ENCODE data around the gene HRC.
"Not testable (repeated sequence)": the region's sequence is repeated elsewhere in the genome, so short reads cannot be mapped to it uniquely, and the experiment has no call there.

HRC gene, protein sequence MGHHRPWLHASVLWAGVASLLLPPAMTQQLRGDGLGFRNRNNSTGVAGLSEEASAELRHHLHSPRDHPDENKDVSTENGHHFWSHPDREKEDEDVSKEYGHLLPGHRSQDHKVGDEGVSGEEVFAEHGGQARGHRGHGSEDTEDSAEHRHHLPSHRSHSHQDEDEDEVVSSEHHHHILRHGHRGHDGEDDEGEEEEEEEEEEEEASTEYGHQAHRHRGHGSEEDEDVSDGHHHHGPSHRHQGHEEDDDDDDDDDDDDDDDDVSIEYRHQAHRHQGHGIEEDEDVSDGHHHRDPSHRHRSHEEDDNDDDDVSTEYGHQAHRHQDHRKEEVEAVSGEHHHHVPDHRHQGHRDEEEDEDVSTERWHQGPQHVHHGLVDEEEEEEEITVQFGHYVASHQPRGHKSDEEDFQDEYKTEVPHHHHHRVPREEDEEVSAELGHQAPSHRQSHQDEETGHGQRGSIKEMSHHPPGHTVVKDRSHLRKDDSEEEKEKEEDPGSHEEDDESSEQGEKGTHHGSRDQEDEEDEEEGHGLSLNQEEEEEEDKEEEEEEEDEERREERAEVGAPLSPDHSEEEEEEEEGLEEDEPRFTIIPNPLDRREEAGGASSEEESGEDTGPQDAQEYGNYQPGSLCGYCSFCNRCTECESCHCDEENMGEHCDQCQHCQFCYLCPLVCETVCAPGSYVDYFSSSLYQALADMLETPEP

DNA sequence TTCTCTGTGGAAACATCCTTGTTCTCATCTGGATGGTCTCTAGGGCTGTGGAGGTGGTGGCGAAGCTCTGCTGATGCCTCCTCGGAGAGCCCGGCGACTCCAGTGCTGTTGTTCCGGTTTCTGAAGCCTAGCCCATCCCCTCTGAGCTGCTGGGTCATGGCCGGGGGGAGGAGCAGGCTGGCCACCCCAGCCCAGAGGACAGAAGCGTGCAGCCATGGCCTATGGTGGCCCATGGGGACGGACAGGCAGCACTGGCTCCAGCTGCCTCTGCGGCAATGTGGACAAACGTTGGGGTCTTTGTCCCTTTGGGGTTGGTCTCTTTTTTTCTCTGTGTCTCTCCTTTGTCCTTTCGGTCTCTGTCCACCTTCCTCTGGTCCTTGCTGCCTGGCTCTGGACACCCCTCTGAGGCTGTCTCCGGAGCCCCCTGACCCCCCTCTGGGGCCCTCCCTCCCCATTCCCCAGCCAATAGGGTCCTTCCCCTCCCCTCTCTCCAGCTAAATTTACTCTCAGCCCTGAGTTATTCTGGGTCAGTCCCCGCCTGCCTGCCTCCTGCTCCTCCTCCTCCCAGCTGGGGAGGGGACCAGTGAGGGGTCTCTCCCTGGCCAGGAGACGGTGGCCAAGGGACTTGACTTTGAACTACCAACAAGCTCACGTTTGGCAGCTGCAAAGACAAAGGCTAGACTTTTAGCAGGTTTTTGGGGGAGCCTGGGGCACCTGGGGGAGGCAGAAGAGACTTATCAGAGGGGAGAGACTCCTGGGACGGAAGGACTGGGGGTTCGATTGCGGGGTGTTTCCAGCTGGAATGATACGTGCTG, at the start of gene HRC:
Gene HRC (minus strand): TSS at position 392 of the 815 bp plus-strand sequence. CDS start 159 bp downstream, at position 233.
- no peak for DNase-seq

DNA sequence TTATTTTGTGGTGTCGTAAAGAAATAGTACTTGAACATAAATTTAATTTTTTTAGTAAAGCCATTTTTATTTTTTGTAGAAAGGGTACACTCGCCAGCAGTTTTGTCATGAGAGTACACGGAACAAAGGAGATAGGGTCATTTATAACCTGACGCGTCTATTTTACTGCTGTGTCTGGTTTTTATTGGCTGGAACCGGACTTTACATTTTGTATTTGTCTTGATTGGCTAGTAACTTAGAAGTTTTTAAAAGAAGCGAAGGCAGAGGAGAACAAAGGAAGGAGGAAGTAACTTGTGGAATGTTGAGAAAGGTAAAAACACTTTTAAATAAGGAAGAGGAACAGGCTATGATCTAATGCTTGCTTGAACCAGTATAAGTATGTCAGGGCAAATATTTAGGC, 45.8 kb upstream of the HRC start:
- no peak for DNase-seq

DNA sequence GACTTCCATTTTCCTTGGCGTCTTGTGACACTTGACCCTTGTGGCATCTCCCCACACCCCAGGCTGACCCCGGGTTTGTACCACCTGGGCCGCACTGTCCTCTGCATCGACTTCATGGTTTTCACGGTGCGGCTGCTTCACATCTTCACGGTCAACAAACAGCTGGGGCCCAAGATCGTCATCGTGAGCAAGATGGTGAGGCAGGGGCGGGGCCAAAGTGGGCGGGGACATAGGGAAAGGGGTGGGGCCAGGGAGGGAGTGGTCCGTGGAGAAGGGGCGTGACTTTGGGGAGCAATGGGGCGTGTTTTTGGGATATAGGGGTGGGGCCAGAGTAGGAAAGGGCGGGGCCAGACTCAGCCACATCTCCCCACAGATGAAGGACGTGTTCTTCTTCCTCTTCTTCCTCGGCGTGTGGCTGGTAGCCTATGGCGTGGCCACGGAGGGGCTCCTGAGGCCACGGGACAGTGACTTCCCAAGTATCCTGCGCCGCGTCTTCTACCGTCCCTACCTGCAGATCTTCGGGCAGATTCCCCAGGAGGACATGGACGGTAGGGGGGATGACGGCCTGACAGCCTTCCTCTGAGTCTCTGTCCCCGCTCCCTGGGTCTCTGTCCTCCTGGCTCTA, 45.2 kb upstream of the HRC start:
- DNase-seq = no peak

DNA sequence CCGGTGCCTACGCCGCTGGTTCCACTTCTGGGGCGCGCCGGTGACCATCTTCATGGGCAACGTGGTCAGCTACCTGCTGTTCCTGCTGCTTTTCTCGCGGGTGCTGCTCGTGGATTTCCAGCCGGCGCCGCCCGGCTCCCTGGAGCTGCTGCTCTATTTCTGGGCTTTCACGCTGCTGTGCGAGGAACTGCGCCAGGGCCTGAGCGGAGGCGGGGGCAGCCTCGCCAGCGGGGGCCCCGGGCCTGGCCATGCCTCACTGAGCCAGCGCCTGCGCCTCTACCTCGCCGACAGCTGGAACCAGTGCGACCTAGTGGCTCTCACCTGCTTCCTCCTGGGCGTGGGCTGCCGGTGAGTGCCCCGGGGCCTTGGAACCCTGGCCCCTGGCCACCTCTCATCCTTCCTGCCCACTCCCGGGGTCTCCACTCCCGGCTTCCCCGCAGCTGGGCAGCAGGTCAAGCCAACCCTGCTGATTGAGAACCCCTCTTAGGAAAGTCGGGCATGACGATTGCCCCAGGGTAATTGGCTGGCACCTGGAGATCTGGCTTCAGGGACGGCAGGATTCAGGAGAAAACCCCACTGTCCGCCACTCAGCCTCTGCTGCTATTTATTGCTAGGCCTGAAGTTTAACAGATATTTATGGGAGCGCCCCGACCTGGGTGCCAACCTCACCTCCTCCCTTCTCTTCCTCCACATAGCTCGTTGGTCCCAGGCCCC, 41.5 kb upstream of the HRC start:
- no peak for DNase-seq

DNA sequence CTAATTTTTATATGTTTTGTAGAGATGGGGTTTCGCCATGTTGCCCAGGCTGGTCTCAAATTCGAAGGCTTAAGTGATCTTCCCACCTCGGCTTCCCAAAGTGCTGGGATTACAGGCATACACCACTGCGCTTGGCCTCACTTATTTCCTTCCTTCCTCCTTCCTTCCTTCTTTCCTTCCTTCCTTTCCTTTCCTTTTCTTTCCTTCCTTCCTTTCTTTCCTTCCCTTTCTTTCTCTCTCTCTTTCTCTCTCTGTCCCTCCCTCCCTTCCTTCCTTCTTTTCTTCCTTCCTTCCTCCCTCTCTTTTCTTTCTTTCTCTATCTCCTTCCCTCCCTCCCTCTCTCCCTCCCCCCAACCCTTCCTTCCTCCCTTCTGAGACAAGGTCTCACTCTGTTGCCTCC, 39.2 kb upstream of the HRC start:
- DNase-seq = no peak

DNA sequence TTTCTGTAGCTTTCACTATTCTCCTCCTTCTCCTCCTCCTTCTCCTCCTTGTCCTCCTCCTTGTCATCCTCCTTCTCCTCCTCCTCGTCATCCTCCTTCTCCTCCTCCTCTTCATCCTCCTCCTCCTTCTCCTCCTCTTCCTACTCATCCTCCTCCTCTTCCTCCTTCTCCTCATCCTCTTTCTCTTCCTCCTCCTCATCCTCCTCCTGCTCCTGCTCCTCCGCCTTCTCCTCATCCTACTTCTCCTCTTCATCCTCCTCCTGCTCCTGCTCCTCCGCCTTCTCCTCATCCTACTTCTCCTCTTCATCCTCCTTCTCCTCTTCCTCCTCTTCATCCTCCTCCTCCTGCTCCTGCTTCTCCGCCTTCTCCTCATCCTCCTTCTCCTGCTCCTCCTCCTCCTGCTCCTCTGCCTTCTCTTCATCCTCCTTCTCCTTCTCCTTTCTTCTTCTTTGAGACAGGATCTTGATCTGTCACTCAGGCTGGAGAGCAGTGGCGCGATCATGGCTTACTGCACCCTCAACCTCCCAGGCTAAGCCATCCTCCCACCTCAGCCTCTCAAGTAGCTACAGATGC, 38.7 kb upstream of the HRC start:
- no peak for DNase-seq

DNA sequence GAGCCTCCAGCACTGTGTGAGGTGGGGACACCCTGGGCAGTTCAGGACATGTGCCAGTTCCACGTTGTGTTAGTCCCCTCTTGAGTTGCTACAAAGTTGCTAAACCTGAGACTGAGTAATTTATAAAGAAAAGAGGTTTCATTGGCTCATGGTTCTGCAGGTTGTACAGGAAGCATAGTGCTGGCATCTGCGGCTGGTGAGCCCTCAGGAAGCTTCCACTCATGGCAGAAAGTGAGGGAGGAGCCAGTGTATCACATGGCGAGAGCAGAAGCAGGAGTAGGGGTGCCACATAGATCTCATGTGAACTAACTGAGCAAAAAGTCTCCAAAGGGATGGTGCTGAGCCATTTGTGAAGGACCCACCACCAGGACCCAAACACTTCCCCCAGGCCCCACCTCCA, 35.6 kb upstream of the HRC start:
- no peak for DNase-seq

DNA sequence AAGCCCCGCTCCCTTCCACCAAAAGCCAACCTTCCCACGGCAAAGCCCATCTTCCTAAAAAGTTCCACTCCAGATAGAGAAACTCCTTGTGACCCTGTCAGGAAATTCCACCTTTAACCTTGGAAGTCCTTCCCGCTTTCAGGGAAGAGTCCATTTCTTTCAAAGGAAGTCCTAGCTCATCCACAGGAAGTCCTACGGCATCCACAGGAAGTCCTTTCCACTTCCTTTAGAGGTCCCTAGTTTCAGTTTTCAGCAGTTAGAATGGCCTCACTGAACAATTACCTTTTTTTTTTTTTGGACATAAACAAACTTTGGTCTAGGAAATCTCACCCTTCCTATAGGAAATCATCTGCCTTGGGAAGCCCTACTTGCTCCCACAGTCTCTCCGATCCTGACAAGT, 34.1 kb upstream of the HRC start:
- no peak for DNase-seq

DNA sequence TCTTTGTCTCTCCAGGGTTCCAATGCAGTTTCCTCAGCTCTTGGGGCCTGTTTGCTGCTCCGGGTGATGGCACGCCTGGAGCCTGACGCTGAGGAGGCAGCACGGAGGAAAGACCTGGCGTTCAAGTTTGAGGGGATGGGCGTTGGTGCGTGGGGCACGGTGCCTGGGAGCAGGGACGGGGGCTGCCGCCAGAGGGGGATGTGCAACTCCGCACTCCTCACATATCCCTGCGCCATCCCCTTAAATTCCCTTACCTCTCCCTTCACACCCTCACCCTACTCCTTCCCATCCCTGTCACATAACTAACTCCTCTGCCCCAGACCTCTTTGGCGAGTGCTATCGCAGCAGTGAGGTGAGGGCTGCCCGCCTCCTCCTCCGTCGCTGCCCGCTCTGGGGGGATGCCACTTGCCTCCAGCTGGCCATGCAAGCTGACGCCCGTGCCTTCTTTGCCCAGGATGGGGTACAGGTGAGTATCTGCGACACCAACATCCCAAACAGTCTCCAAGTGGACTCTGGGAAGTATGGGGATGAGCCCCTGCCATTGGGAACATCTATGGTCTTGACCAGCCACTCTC, 33.5 kb upstream of the HRC start:
- DNase-seq = no peak

DNA sequence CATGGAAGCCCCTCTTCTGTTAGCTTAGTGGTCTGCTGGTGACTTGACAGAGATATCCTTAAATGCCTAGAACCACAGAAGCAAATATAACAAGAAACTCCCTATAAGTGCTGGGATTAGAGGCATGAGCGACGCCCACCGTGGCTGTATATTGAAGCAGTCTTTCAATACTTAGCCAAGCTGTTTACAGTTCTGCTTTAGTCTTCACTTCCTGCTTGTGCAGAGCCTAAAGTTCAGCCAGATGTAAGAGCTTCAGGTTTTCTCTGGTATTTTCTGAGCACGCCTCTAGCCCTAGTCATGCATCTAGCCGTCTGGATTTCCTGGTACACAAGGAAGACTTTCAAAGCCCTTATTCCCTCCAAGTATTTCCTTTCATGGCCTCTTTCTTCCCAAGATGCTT, 30.9 kb upstream of the HRC start:
- DNase-seq = no peak

DNA sequence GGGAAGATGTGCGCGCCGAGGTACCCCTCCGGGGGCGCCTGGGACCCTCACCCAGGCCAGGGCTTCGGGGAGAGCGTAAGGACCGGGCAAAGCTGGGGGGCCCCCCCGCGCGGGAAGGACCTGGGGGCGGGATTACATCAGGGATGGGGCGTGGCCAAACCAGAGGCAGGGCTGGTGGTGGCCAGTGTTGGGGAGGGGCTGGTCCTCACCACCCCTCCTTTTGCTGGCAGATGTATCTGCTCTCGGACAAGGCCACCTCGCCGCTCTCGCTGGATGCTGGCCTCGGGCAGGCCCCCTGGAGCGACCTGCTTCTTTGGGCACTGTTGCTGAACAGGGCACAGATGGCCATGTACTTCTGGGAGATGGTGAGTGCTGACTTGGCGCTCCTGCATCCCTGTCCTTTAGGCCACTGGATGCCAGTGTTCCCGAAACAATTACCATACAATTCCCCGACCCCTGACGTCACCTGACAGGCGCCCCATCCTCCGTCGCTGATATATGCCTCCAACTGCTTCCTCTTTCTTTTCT, 27.7 kb upstream of the HRC start:
- DNase-seq = no peak

DNA sequence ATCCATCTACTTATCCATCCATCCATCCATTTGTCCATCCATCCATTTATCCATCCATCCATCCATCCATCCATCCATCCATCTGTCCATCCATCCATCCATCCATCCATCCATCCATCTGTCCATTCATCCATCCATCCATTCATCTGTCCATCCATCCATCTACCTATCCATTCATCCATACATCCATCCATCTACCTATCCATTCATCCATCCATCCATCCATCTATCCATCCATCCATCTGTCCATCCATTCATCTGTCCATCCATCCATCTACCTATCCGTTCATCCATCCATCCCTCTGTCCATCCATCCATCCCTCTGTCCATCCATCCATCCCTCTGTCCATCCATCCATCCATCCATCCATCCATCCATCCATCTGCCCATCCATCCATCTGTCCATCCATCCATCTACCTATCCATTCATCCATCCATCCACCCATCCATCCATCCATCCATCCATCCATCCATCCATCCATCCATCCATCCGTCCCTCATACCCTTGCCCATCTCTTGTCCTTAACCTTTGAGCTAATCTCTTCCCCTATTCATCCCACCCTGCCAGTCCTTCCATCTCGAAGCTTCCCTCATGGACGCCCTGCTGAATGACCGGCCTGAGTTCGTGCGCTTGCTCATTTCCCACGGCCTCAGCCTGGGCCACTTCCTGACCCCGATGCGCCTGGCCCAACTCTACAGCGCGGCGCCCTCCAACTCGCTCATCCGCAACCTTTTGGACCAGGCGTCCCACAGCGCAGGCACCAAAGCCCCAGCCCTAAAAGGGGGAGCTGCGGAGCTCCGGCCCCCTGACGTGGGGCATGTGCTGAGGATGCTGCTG, 27.0 kb upstream of the HRC start:
- DNase-seq = not testable (repeated sequence)

DNA sequence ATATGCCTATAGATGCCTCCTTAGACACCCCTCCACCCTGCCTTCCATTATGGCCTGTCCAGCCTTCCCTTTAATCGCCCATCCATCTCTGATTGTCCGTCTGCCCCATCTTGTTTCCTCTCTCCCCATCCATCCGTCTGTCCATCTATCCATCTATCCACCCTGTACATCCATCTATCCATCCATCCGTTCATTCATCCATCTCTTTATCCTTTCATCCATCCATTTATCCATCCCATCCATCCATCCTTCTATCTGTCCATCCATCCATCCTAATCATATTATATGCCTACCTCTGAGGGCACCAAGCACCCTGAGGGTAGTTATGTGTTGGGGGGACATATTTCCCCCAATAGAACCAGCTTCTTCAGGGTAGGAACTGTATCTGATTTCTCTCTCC, 25.5 kb upstream of the HRC start:
- no peak for DNase-seq

DNA sequence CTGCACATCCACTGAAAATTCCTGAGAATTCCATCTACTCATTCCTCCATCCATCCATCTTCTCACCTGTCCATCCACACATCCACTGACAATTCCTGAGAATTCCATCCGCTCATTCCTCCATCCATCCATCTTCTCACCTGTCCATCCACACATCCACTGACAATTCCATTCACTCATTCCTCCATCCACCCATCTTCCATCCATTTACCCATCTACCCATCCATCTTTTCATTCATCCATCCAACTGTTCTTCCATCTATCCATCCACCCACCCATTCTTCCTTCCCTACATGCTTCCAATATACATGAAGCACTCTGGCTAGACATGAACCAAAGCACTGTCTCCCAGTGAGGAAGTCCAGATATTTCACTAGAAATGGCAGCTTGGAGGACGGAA, 18.0 kb upstream of the HRC start:
- no peak for DNase-seq

DNA sequence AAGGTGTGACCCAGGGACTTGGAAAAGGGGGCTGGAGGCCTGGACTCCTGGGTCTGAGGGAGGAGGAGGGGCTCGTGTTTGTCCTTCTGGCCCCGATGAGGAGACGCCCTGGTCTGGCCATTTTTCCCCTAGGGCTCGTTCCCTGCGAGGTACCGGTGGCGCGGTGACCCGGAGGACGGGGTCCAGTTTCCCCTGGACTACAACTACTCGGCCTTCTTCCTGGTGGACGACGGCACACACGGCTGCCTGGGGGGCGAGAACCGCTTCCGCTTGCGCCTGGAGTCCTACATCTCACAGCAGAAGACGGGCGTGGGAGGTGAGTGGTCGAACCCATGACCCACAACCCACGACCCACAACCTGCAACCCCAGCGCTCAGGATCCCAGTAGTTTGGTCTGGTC, 13.2 kb upstream of the HRC start:
- DNase-seq = no peak

DNA sequence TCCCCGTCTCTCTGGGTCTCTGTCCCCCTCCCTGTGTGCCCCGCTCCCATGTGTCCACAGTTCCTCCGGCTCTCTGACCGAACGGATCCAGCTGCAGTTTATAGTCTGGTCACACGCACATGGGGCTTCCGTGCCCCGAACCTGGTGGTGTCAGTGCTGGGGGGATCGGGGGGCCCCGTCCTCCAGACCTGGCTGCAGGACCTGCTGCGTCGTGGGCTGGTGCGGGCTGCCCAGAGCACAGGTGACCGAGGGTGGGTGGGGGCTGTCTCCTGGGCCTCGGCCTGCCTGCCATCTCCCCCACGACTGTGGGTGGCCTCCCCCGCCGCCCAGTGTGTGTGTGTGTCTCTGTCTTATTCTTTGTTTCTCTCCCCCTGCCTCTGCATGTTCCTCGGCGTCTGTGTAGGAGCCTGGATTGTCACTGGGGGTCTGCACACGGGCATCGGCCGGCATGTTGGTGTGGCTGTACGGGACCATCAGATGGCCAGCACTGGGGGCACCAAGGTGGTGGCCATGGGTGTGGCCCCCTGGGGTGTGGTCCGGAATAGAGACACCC, 12.7 kb upstream of the HRC start:
- DNase-seq = no peak

DNA sequence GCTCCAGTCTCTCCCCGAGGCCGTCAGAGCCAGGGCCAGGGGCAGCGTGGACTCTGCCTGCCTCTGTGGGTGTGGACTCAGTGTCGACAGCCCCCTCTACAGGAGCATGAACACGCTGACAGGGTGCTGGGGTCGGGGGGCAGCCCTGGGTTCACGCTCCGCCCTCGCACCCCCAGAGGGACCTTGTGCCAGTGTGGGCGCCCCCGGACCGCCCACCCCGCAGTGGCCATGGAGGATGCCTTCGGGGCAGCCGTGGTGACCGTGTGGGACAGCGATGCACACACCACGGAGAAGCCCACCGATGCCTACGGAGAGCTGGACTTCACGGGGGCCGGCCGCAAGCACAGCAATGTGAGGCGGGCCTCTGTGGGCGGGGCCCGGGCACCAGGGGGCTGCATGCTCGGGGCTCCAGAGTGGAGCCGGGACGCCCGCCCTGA, 10.7 kb upstream of the HRC start:
- DNase-seq = no peak

DNA sequence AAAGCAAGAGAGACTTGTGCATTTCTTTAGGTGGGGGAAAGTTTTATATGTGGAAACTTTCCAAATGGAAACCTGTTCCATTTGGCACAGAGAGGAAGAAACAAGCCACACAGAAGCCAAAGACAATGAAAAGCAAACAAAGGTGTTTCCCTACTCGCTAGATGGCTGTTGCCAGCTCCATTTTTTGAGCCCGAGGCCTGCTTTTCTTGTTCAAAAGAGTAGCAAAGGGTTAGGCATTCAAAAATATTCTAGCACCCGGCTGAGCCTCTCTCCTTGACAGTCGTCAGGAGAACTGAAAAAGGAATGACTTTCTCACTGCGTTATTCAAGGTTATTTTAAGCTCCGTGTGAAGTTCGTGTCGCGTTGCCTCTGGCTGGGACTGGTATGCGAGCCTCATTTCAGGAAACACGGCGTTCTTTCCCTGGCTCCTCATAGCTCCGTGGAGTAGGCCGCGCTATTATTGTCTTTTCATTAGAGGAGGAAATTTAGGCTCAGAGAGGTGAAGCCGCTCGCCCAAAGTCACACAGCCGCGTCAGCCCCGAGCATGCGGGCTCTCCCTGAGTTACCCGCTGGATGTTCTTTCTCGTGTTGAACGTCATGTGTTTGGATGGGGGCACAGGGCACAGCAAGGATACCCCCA, 10.0 kb upstream of the HRC start:
- no peak for DNase-seq

DNA sequence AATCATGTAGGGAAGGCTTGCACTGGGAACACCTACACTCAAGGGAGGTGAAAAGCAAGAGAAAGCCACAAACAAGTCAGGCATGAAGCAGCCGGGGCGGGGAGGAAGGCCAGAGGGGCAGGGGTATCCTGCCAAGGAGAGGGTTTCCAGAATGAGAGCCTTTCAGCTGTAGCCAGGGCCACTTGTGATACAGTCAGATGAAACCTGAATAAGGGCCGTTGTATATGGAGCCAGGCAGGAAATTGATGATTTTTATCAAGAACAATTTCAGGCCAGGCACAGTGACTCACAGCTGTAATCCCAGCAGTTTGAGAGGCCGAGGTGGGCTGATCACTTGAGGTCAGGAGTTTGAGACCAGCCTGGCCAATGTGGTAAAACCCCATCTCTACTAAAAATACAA, 6.8 kb upstream of the HRC start:
- DNase-seq = no peak
